ENCODE data around the gene RILPL1.
"Not testable (repeated sequence)": the region's sequence is repeated elsewhere in the genome, so short reads cannot be mapped to it uniquely, and the experiment has no call there.

RILPL1 gene

DNA sequence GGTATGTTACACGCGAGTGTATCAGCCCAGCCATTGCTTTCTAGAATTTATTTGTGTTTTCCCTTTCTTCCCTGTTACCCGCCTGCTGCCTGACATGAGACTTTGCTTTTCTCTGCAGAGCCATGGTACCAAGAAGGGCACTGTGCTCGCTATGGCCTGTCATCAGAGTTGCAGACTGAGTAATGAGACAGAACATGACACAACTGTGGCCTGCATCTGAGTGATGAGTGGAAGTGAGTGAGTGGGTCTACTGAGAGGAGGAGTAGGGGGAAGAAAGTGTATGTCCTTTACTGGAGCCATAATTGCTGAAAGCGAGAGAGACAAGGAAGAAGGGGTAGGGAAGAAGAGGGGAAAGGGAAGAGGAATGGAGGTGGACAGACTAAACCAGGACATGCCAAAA lies 2.9 kb downstream of the RILPL1 start:
- no peak for DNase-seq (ENCODE audit: low read depth in 2 of 2)

DNA sequence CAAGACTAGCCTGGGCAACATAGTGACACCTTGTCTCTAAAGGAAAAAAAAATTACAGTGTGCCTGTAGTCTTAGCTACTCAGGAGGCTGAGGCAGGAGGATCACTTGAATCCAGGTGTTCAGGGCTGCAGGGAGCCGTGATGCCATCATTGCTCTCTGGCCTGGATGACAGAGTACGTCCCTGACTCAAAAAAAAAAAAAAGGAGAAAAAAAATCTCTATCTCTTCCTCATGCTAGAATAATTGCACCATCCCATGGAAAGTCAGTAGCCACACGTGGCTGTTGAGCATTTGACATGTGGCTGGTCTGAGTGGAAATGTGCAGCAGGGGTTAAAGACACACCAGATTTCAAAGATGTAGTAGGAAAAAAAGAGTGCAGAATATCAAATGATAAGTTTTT lies 3.8 kb downstream of the RILPL1 start:
- no peak for DNase-seq (ENCODE audit: low read depth in 2 of 2)

DNA sequence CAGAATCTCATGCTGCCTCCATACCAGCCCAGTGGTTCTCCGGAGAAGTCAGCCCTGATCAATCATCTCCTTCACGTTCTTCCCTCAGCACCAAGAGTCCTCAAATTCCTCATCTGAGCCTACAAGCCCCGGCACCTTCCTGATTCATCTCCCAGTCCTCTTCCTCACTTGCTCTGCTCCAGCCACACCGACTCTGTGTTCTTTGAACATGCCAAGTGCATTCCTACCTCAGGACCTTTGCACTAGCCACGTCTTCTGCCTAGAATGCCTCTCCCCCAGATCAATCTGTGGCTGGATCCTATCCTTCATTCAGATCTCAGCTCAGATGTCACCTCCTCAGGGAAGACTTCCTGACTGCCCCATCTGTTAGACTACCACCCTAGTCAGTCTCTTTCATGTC lies 4.7 kb downstream of the RILPL1 start:
- DNase-seq (ENCODE audit: low read depth in 2 of 2): no peak

DNA sequence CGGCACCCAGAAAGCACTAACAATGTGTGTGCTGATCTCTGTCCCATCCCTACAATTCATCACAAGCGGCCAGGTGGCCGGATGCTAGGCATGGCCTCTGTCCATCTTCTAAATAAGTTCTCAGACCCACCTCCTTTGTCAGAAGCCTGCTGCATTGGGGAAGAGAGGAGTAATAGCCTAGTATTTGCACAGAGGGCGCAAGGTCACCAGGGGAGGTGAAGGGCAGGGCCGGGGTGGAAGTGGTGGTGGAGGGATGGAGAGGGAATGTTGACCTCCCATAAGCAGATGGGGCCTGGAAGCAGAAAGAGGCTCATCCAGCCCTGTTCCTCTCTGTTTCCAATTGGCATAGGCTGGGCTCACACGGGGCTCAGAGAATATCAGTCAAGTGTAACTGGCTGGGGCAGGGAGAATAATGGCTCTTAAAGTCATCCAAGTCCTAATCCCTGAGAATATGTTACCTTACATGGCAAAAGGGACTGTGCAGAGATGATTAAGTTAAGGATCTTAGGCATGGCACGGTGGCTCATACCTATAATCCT lies 6.9 kb downstream of the RILPL1 start:
- DNase-seq (ENCODE audit: low read depth in 2 of 2): no peak

DNA sequence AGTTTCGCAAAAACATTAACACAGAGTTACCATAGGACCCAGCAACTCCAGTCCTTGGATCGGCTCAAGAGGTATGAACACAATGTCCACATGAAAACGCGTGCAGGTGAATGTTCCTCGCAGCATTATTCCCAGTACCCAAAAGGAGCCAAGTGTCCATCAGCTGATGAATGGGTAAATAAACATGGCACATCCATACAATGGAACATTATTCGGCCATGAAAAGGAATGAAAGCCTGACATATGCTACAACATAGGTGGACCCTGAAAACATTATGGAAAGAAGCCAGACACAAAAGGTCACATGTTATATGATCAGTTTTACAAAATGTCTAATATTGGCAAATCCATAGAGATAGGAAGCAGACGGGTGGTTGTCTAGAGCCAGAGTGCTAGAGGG lies 9.1 kb downstream of the RILPL1 start:
- DNase-seq (ENCODE audit: low read depth in 2 of 2): no peak

DNA sequence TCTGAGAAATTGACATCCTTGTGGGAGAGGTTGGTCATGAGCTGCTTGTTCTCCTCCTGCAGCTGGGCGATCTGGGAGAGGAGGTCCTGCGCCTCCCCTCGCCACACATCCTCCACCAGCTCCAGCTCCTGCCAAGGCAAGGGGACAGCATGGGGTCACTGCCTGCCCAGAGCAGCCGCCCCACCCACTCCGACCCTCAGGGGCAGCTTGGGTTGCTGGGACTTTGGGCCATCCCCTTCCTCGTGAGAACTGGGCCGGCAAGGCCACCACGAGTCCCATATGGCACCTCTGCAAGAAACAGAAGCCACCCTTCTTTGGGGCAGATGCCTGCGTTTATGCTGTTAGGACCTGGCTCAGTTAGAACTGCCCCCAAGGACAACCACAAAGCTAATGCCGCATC lies 10.0 kb downstream of the RILPL1 start:
- no peak for DNase-seq (ENCODE audit: low read depth in 2 of 2)

DNA sequence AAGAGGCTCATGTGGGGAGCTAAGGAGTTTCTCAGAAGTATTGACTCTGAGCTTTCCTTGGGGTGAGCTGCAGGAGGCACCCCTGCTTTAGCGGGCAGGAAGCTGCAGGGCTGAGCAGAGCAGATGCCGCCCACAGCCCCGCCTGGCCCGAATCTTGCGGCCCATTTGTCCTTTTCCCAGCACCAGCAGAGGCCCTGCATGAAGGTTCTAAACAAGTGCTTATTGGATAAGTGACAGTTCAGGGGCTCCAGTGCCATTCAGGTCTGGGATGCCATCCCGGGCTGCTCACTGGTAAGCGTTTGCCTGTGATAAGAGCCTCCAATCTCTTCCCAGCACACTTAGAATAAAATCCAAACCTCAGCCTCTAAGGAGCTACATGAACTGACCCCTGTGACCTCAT lies 11.4 kb downstream of the RILPL1 start:
- DNase-seq (ENCODE audit: low read depth in 2 of 2): no peak

DNA sequence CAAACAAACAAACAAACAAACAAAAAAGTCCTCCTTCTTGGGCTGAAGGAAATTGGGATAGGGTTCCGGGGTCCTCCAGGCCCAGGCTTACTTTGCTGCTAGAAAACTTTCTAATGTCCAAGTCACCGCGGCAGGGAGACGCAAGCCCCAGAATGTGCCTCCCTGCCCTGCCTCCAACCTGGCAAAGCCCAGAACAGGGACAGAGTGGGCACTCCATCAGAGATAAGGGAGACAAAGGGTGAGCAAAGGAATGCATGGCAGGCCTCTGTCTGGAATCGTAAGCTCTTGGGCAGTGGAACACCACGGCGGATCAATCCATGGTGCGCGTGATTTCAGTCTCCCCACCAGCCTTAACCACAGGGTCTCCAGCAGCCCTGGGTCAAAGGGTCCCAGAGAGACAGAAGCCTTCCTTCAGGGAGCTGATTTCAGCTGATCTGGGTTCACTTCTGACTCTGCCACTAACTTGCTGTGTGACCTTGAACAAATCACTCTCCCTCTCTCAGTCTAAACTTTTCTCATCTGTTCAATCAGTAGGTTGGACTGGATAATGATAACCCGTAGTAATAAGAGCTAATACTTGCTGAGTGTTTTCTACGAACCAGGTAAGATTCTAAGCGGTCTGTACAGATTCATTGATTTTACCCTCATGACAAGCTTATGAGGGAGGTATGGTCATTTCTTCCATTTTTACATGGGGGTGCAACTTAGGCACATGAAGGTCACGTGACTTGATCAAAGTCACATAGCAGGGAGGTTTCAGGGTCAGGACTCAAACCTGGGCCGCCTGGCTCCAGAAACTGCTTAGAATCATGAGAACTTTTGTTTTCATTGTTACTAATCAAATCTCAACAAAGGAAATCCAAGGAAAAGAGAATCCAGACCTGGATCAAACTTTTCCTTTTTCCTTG lies 12.7 kb downstream of the RILPL1 start:
- no peak for DNase-seq (ENCODE audit: low read depth in 2 of 2)

DNA sequence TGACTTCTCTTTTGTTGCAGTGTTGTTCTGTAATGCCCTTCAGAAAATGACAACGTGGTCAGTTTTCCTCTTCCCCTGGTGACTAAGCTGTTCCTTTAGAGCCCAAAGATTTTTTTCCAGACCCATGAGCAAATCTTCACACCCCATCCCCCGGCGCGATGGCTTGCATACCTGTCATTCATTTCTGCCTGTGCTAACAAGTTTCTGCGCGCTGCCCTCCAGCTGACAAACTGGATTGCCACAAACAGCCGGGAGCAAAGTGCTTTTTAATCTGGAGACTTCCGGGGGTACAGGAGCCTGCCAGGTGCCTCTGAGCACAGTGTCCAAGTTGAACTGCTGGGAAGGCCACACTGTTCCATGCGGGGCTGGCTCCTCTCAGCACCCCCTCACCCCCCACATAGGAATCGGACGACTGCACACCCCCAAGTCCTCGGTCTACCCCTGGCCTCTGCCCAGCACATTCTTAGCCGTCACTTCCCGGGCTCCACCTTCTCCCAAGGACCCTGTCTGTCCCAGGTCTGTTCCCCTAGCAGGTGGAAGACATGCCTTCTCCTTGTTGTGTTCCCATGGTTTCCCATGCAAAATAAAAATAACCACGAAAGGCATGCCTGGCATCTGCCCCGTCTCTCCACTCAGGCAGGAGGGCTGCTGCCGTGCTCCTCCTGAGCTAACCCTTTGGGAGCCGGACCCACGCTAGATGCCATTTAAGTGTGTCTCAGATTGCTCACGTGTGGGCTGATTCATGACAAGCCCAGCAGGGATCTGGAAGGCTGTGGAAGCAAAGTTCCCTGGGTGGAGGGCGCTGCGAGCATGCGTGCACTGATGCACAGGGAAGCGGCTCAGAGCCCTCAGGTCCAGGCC lies 14.1 kb downstream of the RILPL1 start:
- DNase-seq (ENCODE audit: low read depth in 2 of 2): no peak

DNA sequence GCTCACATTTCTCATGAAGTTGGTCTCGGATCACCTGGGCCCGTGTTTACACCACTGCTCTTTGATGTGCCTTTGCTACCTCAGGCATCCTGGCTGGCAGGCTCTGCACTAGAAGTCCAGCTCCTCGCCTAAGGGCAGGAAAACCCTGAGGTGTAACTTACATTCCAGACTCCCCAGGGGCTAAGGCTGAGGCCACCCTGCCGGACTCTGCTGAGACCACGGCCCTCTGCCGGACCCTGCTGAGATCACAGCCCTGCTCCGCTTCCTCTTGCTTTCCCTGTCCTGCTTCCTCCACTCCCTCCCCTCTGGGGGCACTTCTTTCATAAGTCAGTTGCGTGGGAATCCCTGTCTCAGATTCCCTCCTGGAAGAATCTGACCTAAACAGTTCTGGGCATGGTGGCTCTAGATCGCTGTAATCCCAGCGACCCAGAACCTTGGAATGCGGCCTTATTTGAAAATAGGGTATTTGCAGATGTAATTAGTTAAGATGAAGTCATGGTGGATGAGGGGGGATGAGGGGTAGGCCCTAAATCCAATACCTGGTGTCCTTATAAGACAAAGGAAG lies 17.2 kb downstream of the RILPL1 start:
- DNase-seq (ENCODE audit: low read depth in 2 of 2): no peak

DNA sequence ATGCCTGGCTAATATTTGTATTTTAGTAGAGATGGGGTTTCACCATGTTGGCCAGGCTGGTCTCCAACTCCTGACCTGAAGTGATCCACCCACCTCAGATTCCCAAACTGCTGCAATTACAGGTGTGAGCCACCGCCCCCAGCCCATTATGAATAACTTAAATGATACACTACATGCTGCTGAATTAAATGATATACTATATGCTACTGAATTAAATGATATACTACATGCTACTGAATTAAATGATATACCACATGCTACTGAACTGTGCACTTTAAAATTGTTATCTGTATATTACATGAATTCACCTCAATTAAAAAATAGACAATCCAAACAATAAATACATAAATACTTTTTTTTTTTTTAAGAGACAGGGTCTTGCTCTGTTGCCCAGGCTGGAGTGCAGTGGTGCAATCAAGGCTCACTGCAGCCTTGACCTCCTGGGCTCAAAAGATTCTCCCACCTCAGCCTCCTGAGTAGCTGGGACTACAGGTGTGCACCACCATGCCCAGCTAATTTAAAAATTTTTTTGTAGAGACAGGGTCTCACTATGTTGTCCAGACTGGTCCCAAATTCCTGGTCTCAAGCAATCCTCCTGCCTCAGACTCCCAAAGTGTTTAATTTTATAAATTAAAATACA lies 18.8 kb downstream of the RILPL1 start:
- not testable (repeated sequence) for DNase-seq (ENCODE audit: low read depth in 2 of 2)

DNA sequence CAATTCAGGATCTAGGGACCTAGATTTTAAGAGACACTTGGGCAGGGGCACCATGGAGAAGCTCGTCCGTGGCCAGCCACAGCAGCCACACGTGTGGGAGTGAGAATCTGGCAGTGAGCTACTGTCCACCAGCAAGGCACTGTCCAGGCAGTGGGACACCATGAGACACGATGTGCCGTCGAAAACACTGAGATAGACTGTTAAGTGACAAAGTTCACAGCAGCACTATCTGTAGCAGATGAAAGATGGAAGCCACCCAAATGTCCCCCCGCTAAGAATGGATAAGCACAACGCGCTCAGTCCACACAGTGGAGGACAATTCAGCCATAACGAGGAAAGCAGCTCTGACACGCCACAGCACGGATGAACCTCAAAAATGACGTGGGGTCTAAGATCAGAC lies 19.7 kb downstream of the RILPL1 start:
- no peak for DNase-seq (ENCODE audit: low read depth in 2 of 2)

DNA sequence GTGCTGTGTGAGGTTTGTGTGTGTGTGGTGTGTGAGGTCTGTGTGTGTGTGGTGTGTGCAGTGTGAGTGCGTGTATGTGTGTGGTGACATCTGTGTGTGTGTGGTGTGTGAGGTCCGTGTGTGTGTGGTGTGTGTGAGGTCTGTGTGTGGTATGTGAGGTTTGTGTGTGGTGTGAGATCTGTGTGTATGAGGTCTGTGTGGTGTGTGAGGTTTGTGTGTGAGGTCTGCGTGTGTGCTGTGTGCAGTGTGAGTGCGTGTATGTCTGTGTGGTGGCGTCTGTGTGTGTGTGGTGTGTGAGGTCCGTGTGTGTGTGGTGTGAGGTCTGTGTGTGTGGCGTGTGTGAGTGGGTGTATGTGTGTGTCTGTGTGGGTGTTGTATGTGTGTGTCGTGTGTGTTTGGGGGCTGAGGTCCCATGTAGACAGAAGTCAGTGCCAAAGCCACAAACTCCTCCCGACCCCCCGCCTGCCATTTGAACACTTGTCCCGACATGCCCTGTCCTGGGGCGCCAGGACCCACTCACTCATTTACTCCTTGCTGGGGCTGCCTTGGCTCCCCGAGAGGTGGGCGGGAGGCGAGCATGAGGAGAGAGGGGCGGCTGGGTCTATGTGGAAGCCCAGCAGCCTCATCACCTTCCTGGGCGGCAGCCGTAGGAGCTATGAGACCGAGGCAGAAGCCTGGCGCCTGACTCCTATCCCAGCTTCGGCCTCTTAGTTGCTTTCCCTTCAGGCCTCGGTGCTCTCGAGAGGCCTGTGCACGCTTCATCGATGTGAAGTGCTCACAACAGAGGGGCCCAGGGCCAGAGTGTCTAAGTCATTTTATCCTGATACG lies 20.5 kb downstream of the RILPL1 start:
- DNase-seq (ENCODE audit: low read depth in 2 of 2): no peak

DNA sequence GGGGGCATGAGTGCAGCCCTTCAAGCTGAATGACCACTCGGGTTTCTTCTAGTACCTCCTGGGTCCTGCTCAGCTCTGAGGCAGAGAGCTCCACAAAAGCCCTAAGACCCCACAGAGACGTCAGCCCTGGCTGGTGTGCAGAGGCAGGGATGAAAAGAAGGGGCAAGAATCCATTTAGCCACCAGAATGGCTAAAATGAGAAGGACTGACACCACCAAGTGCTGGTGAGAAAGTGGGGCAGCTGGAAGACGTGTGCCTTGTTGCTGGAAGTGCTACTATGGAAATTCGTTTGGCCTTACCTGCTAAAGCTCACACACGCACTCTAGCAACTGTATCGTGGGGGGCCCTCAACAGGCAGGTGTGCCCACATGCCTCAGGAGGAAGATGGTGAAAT lies 26.7 kb downstream of the RILPL1 start:
- DNase-seq (ENCODE audit: low read depth in 2 of 2): no peak

DNA sequence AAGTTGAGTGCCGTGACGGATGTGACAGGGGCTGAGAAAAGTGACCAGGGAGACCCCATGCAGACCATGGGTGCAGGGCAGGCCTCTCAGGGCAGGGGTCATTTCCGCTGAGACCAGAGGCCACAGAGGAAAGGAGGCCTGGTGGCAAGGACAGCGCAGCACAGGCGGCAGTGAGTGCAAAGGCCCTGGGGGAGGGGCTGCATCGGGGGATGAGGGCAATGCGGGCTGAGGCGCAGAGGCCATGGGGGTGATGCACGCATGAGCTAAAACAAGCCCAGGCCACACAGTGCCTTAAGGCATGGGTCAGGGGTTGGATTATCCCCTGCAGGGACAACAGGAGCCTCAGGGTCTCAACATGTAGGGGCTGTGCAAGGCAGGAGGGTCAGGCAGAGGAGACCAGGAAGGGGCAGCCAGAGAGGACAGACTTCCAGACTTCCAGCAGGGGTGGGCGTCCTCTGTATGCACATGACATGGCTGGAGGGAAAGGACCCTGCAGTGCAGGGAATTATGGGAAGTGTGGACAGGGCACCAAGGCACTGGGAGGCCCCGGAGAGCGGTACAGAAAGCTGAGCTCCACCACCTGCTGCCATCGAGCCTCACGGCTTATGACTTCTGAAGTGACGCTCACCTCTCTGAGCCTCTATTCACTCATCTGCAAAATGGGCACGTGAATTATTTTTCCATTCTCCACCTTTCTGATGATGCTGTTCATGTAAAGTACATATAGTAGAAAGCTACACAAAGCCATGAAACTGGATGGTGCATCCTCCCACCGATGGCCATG lies 27.3 kb downstream of the RILPL1 start:
- DNase-seq (ENCODE audit: low read depth in 2 of 2): no peak

DNA sequence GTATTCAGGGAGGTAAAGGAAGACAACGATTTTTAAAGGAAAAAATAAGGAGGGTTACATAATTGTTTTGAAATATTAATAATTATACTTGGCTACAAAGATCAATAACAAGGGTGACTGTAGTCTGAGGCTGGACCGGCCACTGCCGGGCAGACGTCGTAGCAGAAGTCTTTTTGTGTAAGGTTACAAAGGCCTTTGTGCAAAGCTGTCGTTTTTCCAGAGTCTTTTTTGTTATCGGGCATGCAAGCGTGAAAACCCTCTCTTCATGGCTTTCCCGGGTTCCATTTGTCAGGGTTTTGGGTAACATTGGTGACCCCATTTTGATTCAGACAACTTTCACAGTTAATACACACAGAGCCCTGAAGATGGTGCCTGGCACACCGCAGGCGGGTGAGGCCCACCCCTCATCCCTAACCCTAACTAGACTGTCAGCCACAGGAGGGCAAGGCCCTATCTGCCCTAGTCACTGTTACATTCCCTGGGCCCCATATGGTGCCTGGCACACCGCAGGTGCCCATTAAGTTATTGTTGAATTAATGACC lies 31.3 kb downstream of the RILPL1 start:
- DNase-seq (ENCODE audit: low read depth in 2 of 2): no peak

DNA sequence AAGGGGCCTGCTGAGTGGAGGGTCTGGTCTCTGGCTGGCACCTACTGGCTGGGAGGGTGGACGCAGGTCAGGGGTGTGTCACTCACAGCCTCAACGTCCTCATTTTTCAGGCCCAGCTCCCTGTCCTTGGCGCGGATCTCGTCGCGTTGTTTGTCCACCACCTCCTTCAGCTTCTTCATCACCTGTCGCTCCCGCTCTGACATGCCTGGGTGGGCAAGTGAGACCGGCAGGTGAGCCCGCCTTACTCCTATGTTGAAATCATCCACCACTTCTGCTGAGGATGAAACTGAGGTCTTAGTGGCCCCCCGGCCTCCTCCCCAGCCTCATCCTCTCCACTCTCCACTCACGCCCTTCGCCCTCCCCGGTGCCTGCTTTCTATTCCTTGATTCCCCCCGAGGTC lies 34.2 kb downstream of the RILPL1 start:
- no peak for DNase-seq (ENCODE audit: low read depth in 2 of 2)

DNA sequence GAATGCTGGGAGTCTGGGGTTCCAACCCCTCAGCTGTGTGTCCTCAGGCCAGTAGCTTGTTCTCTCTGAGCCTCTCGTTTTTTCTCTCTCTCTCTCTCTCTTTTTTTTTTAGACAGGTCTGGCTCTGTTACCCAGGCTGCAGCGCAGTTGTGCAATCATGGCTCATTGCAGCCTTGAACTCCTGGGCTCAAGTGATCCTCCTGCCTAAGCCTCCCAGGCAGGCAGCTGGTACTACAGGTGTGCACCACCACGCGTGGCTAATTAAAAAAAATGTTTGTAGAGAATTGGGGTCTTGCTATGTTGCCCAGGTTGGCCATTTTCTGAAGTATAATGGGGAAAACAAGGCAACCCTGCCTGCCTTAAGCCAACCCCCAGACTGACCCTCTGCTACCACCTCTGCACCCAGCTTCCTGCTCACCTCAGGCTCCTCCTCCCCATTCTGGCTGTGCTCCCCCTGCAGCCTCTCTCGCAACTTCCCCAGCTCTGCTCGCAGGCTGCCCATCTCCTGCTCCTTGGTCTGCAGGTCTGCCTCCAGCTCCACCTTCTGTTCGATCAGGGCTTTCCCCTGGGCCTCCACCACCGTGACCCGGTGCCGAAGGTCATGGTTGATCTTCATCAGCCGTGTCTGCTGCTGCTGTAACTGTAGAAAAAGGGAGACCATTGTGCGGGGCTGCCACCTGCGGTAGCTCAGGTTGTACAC lies 35.2 kb downstream of the RILPL1 start:
- no peak for DNase-seq (ENCODE audit: low read depth in 2 of 2)

DNA sequence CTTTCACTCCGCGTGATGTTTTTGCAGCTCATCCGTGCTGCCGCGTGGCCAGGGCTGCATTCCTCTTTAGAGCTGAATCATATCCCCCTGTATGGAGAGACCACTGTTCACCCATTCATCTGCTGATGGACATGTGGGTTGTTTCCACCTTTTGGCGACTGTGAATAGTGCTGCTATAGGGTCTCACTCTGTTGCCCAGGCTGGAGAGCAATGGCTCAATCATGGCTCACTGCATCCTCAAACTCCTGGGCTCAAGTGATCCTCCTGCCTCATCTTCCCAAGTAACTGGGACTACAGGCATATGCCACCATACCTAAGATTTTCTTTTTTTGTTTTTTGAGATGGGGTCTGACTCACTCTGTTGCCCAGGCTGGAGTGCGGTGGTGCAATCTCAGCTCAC lies 36.5 kb downstream of the RILPL1 start:
- DNase-seq (ENCODE audit: low read depth in 2 of 2): no peak
